HG03135 (cell line): ENCODE data around the gene TNS2.
A peak's percentile ranks its signal among the peaks of the same experiment; 100 is the strongest.

Experiments
- ATAC-seq: cut with Tn5 transposase; IDR thresholded peaks from one replicate; pipeline ENCODE4 v1.9.1; 2021; ENCODE audit warnings: mild to moderate bottlenecking, moderate library complexity; ENCODE audit not compliant: unreplicated experiment

TNS2 gene

DNA sequence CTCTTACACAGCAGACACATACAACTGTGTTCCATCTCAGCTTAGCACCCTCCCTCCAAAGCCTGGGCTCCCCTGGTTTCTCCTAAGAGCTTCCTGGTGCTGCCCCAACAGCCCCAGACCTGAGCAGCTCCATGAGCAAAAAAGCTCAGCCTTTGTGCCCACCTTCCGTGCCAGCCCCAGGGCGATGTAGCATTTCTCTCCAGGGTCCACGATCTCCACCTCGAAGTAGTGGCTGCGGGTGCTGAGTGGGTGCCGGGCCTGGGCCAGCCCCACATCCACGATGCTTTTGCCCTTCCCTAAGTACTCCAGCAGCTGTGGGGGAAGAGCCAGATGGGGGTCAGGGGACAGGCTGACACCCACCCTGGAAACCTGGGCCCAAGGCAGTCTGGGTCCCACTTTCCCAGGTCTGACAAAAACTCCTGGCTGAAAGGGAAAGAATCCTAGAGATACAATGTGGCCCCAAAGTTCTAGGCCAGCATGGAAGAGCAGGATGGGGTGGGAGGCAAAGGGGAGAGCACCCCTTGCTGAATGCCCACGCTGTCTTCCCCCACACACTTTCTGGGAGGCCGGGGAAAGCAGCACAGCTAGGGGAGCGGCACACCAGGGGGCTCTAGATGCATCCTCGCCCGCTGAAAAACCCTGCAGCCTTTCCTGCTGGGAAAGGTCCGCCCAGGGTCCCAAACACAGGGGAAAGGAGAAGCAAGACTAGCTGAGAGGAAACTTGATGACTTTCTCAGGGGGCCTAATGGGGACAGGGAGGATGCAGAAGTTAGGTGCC, 18.3 kb downstream of the TNS2 start:
- no peak for ATAC-seq

DNA sequence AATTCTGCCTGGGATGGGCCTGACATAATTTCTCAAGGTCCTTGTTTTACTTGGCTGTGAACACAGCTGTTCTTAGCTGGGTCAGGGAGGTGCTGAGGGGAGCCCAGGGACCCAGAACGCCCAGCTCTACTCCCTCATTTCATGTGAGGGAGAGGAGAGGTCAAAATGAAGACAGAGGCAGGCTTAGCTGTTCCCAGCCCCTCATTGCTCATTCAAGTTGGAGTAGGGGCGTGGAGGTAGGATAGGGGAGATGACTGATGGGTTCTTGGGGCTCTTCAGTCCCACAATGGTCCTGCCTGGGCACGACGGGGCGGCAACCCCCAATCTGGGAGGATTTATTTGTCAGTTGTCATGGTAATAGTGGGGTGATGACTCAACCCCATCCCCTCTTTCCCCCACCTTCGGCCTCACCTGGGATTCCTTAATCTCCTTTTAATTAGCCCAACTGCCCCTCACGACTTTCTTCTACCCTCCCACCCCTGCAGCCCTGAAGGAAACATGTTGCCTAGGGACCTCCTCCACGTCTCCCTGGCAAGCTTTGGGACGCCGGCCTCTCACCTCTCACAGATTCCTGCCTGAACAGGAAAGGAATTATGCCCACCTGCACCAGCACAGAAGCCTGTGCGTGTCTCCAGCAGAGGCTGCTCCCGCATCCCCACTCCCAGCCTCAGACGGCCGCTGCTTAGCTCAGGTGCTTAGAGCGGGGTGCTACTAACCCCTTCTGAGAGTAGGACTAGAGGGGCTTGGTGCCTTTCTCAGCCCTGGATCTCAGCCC, 19.1 kb downstream of the TNS2 start:
- no peak for ATAC-seq

GRCh38 chr12:53069621-53070410, 20.0 kb downstream of the TNS2 start:
- ATAC-seq, result no peak

GRCh38 chr12:53070877-53071492, 21.1 kb downstream of the TNS2 start:
- no peak for ATAC-seq

DNA sequence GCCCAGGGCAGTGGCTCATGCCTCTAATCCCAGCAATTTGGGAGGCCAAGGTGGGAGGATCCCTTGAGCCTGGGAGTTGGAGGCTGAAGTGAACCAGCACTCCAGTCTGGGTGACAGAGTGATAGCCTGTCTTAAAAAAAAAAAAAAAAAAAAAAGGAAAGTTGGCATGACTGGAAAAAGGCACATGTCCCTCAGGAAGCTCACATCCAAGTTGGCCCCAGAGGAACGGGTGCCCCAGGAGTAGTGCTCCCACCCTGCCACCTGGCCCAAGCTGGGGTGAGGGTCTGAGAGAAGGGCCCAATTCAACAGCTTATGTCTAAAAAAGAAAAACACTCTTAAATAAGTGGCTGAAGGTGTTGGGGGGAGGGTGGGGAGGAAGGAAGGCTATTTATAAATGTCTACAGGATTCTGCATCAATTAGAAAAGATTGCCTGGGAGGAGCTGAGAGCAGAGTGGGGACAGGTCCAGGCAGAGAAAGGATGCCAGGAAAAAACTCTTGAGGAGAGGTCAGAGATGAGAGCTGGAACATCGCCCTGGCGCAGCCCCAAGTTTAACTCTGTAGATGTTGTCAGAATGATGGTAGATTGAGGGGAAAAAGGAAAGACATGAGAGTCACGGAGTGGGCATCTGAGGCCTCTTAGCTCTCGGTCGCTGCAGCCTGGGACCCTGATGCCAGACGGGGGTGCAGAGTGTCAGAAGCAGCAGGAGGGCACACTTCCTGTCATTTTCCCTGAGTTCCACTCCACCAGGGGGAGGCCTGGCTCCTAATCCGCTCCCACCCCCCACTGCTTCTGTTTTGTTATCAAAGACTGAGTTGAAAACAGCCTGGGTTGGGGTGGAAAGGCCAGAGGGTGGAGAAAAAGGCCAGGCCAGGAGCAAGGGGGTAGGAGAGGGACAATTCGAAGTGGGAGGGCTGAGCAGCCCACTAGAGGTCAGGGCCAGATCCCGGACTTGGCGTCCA, 22.0 kb downstream of the TNS2 start:
- ATAC-seq, result no peak

- no peak for ATAC-seq
Measured at GRCh38 chr12:53073881-53074280, 24.0 kb downstream of the TNS2 start.

GRCh38 chr12:53074283-53074998, 24.6 kb downstream of the TNS2 start:
- no peak for ATAC-seq

DNA sequence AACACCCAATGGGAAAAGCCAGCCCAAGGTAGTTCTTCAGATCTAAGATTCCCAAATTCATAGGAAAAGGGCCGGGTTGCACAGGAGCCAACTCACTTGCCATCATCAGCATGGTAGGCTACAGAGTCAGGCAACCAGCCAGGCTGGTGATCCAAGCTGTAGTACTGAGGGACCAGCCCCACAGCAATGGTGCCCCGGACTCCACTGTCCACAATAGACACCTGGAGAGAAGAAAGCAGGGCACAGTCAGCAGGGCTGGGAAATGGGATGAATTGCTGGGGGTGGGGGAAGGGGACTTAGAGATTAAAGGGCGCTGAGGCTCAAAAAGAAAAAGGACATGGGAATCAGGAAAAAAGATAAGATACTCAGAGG, 25.1 kb downstream of the TNS2 start:
- ATAC-seq, result no peak

DNA sequence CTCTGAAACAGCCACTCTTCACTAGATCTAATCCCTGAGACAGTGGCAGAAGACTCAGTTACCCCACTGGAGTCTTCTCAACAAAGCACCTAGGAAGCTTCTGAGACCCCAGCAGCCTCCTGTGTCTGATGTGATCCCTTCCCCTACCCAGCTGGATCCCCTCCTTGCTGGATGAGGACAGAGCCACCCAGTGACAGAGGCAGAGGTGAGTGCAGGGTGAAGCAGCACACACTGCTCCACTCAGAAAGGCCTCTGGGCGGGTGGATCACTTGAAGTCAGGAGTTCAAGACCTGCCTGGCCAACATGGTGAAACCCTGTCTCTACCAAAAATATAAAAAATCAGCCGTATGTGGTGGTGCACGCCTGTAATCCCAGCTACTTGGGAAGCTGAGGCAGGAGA, 26.6 kb downstream of the TNS2 start:
- ATAC-seq, result no peak

DNA sequence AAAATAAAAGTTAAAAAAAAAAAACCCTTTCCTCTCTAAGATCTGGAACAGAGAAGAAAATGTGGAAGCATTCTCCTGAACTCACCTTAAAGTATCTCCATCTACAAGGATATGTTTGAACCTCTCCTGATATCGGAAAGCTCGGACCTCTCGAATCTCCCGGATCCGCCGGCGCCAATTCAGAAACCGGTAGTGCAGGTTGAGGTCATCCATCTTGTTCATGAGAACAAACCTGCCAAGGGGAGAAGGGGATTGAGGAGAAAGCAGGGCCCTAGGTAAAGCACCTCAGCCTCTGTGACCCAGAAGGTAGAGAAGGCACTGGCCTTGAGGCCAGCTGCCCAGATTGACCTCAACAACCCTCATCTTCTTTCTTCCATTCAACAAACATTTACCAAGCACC, 27.2 kb downstream of the TNS2 start:
- ATAC-seq, result no peak

- ATAC-seq, result peak; percentile 9
Measured at GRCh38 chr12:53078425-53079225, 28.8 kb downstream of the TNS2 start.

DNA sequence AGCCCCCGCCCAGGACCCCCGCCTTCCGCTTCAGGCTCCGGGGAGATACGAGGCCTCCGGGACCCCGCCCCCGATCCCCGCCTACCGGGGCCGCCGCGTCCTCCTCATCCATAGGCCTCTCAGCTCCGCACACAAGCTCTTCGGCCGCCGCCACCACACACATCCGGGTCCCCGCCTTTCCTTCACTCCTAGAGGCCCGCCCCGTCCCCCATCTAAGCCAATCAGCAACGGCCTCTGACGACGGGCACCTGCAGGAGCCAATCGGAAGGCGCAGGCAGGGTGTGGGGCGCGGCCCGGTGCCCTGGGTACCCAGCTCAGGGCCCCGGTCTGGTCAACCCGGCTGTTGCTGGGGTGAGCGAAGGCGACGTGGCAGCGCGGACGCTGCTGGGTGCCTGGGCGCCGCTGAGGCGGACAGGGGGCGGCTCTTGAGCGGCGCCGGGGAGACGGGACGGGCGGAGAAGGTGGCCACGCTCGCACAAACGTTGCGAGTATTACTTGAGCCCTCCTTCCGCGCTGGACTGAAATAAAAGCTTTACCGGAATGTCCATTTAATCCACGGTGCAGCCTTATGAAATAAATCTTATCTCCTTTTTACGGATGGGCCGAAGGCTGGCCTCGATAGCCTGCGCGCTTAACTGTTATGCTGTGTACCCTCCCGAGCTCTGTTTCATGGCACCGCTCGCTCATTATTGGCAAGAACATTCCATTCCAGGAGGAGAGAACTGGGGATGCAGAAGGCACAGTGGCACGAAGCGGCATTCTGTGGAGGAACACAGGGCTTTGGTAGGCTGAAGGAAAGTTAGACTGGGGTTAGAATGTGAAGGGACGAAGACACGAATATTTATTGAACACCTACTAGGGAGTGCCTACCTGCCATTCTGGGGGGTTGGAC, 29.6 kb downstream of the TNS2 start, which contains the start of gene SPRYD3:
Gene SPRYD3 (minus strand): TSS at position 165 of the 892 bp plus-strand sequence. CDS start 57 bp downstream, at position 108.
- ATAC-seq, result peak; percentile 98

GRCh38 chr12:53082637-53083175, 32.8 kb downstream of the TNS2 start:
- ATAC-seq, result no peak

GRCh38 chr12:53086361-53086760, 36.5 kb downstream of the TNS2 start:
- no peak for ATAC-seq

GRCh38 chr12:53090105-53090504, 40.2 kb downstream of the TNS2 start:
- ATAC-seq, result no peak

DNA sequence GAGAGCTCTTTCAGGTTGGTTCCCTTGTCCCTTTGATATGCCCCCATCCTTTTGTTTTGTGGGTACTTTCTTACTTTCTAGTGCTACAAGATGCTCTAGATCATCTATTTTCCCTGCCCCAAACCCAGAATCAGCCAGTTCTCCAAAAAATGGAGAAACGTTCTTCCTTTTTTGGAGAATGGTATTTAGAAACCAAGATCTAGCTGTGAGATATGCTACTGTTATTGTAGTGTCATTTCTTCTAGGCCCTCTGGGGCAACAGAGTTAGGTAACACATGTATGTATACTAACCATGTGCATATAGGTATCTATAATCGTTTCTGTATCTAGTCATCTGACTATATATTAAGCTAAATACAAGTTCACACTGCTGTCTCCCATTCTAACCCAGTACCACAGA, 40.7 kb downstream of the TNS2 start:
- ATAC-seq, result no peak

DNA sequence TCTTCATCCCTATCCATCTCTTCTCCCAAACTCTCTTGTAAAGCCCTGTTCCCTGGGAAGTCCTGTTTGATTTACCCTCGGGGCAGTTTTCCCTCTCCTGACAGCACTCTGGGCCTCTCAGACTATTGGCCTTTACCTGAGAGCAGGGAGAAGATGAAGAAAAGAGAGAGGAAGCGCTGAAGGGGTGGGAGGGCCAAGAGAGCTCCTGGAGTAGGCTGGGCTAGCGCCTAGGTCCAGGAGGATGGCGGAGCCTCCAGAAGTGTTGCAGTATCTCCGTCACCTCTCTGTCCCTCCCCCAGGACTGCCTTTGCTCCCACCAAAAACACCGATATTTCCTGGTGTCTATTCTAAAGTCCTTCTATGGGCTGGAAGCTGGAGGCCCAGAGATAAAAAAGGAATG, 41.9 kb downstream of the TNS2 start:
- no peak for ATAC-seq
